ENCODE data around the gene KRT7. TPM values are rescaled to one million over a fixed set of nuclear protein-coding genes. Genes with fewer than 3 reads are reported as not detected.

KRT7 gene
- total and polyA plus RNA-seq, 2 donors (not counting 3 experiments of a cell fraction or from before 2014, with no cell fraction given), result 120 to 293 TPM

- H3K36me3 ChIP-seq (ENCODE audit: control insufficient read depth in 2 of 2, extremely low read depth in 1 of 2, insufficient read depth in 2 of 2, low read length in 2 of 2), result no peaks in the 10 kb centered on the region
- CTCF ChIA-PET, result interaction anchor here (1.4 kb wide), 2 partner anchors 11 to 17 kb away, joined by 3 to 5 read pairs; no protein-coding TSS in a partner anchor
Measured at GRCh38 chr12:52296572-52297215, 63.7 kb downstream of the KRT7 start.

More at GRCh38 chr12:52296572-52297215, 63.7 kb downstream of the KRT7 start:
- Histone ChIP-seq H4K20me1 (replicated peaks; ENCODE audit: control insufficient read depth, extremely low read depth, insufficient read depth, low read length) (no peaks in the 10 kb centered on the region), H2AFZ (ENCODE audit: low read depth, low read length) (no peak overlapping the region), H3K27me3 (ENCODE audit: control insufficient read depth in 2 of 2, insufficient read depth in 2 of 2, low read length in 2 of 2) (peaks cover 34 to 55% of the 10 kb centered on the region in 2 experiments), H3K4me3 (replicated peaks in 1 of 3; ENCODE audit: insufficient read depth in 1 of 3, low read depth in 1 of 3, low read length in 3 of 3) (no peak overlapping the region), H3K27ac (ENCODE audit: insufficient read depth, low read depth, low read length) (no peak overlapping the region), H3K9me3 (replicated peaks; ENCODE audit: control insufficient read depth, insufficient read depth, low read length) (no peaks in the 10 kb centered on the region), H3K4me1 (ENCODE audit: control insufficient read depth, extremely low read depth, insufficient read depth, low read length) (no peaks in the 10 kb centered on the region), H3K79me2 (ENCODE audit: control insufficient read depth, insufficient read depth, low read length) (no peaks in the 10 kb centered on the region), H3K9ac (replicated peaks; ENCODE audit: extremely low read depth, insufficient read depth, low read length) (no peak overlapping the region), H3K4me2 (ENCODE audit: insufficient read depth, low read length) (no peak overlapping the region), H3K9me1 (replicated peaks; ENCODE audit: control insufficient read depth, extremely low read depth, insufficient read depth, low read length) (no peaks in the 10 kb centered on the region)
- dilution Hi-C loops (cut with MboI; ENCODE audit: extremely low pct_ligation_motif_present, low sequenced_read_pairs) (no loop called here), intact Hi-C loops (cut with micrococcal nuclease) (loop anchor here (1.0 kb wide), 1 partner anchor 36 kb away; no protein-coding TSS in a partner anchor)
- POLR2A ChIA-PET, result no interaction called here
- no TSS peak for BruUV-seq (replicated peaks)
- DNase-seq (ENCODE audit: low read depth, low spot score) (no peak), FAIRE-seq (no peak)
- TF ChIP-seq POLR2A (IDR thresholded peaks at IDR 0.05; ENCODE audit: low read depth, low read length) (no peak), MAX (IDR thresholded peaks at IDR 0.05; ENCODE audit: insufficient read depth, insufficient read length) (no peak), MYC (IDR thresholded peaks at IDR 0.05; ENCODE audit: low read depth, low read length) (no peak), FOS (IDR thresholded peaks at IDR 0.05; ENCODE audit: borderline replicate concordance, insufficient read depth, low read length) (no peak), JUN (IDR thresholded peaks at IDR 0.05; ENCODE audit: borderline replicate concordance, insufficient read depth, insufficient read length, low read depth) (no peak), EZH2 (IDR thresholded peaks at IDR 0.05; ENCODE audit: borderline replicate concordance, low read depth, low read length, severe bottlenecking) (no peak), GATA2 (IDR thresholded peaks at IDR 0.05; ENCODE audit: insufficient read depth, insufficient read length, low read depth, low read length) (no peak), CTCF (IDR thresholded peaks at IDR 0.05; ENCODE audit: extremely low read depth in 1 of 2, insufficient read depth in 1 of 2, low read depth in 1 of 2, low read length in 2 of 2) (no peak), POLR2AphosphoS5 (IDR thresholded peaks at IDR 0.05; ENCODE audit: insufficient read depth, low read depth, low read length) (no peak)

Other genes with a start within 250 kb of the KRT7 start
- 87.5 and 88.4 TPM in 2 replicates for gene TAMALIN, start 226.3 kb upstream of the KRT7 start, total RNA-seq
- 50.0 and 53.3 TPM in 2 replicates for gene TAMALIN, start 226.3 kb upstream of the KRT7 start, polyA plus RNA-seq
- gene NR4A1, start 181.8 kb upstream of the KRT7 start, total RNA-seq, result 6.8 and 10.2 TPM in 2 replicates
- gene NR4A1, start 181.8 kb upstream of the KRT7 start, polyA plus RNA-seq, result 13.4 and 18.2 TPM in 2 replicates
- 41.6 and 43.3 TPM in 2 replicates for gene ATG101, start 163.3 kb upstream of the KRT7 start, total RNA-seq
- gene ATG101, start 163.3 kb upstream of the KRT7 start, polyA plus RNA-seq, result 67.5 and 78.4 TPM in 2 replicates
- gene SMIM41, start 153.5 kb upstream of the KRT7 start, total RNA-seq, result not detected in 2 replicates
- not detected in 2 replicates for gene SMIM41, start 153.5 kb upstream of the KRT7 start, polyA plus RNA-seq
- gene KRT80, start 41.2 kb upstream of the KRT7 start, total RNA-seq, result 21.7 and 23.7 TPM in 2 replicates
- 12.3 and 13.6 TPM in 2 replicates for gene KRT80, start 41.2 kb upstream of the KRT7 start, polyA plus RNA-seq
- not detected in 2 replicates for gene KRT86, start 41.4 kb downstream of the KRT7 start, total RNA-seq
- gene KRT86, start 41.4 kb downstream of the KRT7 start, polyA plus RNA-seq, result not detected in 2 replicates
- not detected in 2 replicates for gene KRT81, start 58.3 kb downstream of the KRT7 start, total RNA-seq
- gene KRT81, start 58.3 kb downstream of the KRT7 start, polyA plus RNA-seq, result not detected in 2 replicates
- not detected in 2 replicates for gene KRT83, start 88.2 kb downstream of the KRT7 start, total RNA-seq
- gene KRT83, start 88.2 kb downstream of the KRT7 start, polyA plus RNA-seq, result not detected in 2 replicates
- not detected in 2 replicates for gene KRT85, start 134.2 kb downstream of the KRT7 start, total RNA-seq
- gene KRT85, start 134.2 kb downstream of the KRT7 start, polyA plus RNA-seq, result not detected in 2 replicates
- gene KRT84, start 152.4 kb downstream of the KRT7 start, total RNA-seq, result not detected in 2 replicates
- not detected in 2 replicates for gene KRT84, start 152.4 kb downstream of the KRT7 start, polyA plus RNA-seq
- gene KRT82, start 173.1 kb downstream of the KRT7 start, total RNA-seq, result not detected in 2 replicates
- gene KRT82, start 173.1 kb downstream of the KRT7 start, polyA plus RNA-seq, result not detected in 2 replicates
- not detected in 2 replicates for gene KRT75, start 201.1 kb downstream of the KRT7 start, total RNA-seq
- gene KRT75, start 201.1 kb downstream of the KRT7 start, polyA plus RNA-seq, result not detected in 2 replicates
- not detected in 2 replicates for gene KRT6B, start 218.9 kb downstream of the KRT7 start, total RNA-seq
- gene KRT6B, start 218.9 kb downstream of the KRT7 start, polyA plus RNA-seq, result 0.03 TPM in 1 of 2 replicates, not detected in the other
- gene KRT6C, start 240.6 kb downstream of the KRT7 start, total RNA-seq, result not detected in 2 replicates
- not detected in 2 replicates for gene KRT6C, start 240.6 kb downstream of the KRT7 start, polyA plus RNA-seq